Subcutaneous adipose tissue (tissue), 4 donors: ENCODE data around the gene CELF5. TPM values are rescaled to one million over a fixed set of nuclear protein-coding genes. Genes with fewer than 3 reads are reported as not detected.

Source experiments
- total RNA-seq, 4 donors: library from RNA; depleted of rRNA; stranded (reverse); fragments of >200 nt; gene quantifications; one replicate each; pipeline ENCODE4 v1.1.0, GENCODE V29; 2016
- TF ChIP-seq, protein P1 (sequence below): fragments of 450-650 bp; IDR thresholded peaks from one replicate; pipeline ENCODE4 v1.5.1; 2016; ENCODE audit warnings: low read depth, mild to moderate bottlenecking, control low read depth, antibody characterized with exemption, moderate library complexity

CELF5 gene
- total RNA-seq, 4 donors from 2014 or later: not detected

DNA sequence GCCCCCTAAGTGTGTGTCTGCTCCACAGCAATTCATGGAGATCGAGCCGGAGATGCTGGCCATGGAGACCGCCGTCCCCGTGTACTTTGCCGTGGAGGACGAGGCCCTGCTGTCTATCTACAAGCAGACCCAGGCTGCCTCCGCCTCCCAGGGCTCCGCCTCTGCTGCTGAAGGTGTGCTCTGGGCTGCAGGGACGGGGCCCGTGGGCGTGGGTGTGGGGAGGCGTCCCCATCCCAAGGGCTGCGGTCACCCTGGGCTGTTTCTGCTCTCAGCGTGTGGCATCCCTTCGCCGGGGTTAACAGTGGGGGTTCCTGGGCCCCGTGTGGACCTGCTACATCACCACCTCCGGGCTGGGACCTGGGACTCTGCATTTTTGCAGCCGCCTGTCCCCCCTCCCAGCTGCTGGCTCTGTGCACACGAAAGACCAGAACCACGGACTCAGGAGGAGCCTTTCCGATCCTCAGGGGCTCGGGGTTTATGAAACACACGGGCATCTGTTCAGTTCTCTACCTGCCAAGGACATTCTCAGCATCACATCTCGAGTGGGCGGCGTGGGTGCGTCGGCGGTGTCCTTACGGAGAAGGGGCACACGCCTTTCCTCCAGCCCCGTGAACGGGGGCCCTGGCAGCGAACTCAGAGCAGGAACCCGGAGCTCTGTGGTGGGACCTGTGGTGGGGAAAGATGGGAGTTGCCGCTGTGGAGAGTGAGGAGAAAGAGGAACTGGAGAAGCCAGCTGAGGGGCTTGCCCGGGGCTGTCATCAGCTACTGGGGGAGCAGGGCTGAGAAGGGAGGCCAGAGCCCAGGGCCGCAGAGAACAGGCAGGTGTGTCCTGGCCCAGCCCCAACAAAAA lies 31.0 kb upstream of the CELF5 start:
- TF ChIP-seq, protein P1, sequence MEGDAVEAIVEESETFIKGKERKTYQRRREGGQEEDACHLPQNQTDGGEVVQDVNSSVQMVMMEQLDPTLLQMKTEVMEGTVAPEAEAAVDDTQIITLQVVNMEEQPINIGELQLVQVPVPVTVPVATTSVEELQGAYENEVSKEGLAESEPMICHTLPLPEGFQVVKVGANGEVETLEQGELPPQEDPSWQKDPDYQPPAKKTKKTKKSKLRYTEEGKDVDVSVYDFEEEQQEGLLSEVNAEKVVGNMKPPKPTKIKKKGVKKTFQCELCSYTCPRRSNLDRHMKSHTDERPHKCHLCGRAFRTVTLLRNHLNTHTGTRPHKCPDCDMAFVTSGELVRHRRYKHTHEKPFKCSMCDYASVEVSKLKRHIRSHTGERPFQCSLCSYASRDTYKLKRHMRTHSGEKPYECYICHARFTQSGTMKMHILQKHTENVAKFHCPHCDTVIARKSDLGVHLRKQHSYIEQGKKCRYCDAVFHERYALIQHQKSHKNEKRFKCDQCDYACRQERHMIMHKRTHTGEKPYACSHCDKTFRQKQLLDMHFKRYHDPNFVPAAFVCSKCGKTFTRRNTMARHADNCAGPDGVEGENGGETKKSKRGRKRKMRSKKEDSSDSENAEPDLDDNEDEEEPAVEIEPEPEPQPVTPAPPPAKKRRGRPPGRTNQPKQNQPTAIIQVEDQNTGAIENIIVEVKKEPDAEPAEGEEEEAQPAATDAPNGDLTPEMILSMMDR: no peak

DNA sequence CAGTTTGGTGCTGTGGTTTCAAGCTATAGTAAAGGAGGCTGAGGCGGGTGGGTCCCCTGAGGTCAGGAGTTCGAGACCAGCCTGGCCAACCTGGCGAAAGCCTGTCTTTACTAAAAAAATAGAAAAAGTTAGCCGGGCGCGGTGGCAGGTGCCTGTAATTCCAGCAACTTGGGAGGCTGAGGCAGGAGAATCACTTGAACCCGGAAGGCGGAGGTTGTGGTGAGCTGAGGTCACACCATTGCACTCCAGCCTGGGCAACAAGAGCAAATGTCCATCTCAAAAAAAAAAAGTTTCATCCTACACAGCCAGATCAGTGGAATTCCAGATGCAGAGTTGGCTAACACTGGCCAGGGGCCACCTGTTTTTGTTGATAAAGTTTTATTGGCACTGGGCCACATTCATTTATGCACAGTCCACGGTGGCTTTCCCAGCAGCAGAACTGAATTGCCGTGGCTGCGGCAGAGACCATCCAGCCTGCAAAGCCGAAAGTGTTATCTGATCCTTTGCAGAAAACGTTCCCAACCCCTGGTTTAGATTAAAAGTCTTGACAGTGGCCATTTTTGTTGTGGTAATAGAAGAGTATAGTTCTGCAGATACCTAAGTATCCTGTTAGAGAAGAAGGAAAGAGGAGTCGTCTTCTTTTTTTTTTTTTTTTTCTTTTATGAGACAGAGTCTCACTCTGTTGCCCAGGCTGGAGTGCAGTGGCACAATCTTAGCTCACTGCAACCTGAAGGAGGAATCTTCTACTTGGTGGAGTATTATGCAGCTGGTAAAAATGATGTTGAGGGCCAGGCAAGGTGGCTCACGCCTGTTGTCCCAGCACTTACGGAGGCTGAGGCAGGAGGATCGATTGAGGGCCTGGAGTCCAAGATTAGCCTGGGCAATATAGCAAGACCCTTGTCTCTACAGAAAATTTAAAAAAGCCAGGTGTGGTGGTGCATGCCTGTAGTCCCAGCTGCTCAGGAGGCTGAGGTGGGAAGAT lies 30.1 kb upstream of the CELF5 start:
- TF ChIP-seq, protein P1: no peak

DNA sequence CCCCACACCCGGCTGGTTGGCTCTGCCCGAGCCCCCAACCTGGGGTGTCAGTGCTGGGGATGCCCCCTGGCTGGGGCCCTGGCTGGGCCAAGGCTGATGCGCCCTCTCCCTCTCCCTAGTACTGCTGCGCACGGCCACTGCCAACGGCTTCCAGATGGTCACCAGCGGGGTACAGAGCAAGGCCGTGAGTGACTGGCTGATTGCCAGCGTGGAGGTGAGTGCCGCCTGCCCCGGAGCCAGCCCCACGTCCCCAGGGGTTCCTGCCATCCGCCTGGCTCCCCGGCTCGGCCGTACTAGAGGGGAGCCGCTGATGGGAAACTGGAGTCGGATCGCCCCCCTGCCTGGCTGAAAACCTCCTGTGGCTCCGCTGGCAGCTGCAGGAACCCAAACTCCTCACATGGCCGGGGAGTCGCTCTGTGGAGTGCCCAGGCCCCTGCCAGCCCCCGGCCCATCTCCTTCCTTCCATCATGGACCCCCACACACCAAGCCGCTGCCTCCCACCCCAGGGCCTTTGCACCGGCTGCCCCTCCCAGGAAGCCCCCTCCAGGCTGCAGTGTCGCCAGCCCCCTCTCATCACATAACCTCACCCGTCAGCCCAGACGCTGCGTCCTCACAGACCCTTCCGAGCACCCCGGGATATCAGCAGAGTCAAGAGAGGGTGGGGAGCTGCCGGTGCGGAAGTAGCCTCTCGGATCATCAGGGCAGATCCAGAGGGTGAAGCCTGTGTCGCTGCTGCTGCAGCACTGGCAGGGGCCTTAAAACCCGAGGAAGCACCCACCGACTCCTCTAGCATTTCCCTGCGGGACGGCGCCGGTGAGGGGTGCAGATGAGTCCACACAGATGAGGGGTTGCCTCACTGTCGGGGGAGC lies 28.2 kb upstream of the CELF5 start:
- TF ChIP-seq, protein P1: no peak

DNA sequence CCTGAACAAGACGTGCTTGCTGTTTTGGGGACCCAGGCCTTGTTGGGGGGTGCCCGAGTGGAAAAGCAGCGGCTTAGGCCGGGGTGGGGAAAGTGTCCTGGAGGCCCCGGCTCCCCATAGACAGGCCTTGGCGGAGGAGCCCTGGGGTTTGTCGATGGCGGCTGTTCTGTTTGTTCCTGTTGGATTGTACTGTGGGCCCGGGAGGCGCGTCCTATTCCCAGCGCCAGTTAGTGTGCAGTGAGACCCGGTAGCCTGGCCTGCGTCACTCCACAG lies 27.6 kb upstream of the CELF5 start:
- TF ChIP-seq, protein P1: no peak

DNA sequence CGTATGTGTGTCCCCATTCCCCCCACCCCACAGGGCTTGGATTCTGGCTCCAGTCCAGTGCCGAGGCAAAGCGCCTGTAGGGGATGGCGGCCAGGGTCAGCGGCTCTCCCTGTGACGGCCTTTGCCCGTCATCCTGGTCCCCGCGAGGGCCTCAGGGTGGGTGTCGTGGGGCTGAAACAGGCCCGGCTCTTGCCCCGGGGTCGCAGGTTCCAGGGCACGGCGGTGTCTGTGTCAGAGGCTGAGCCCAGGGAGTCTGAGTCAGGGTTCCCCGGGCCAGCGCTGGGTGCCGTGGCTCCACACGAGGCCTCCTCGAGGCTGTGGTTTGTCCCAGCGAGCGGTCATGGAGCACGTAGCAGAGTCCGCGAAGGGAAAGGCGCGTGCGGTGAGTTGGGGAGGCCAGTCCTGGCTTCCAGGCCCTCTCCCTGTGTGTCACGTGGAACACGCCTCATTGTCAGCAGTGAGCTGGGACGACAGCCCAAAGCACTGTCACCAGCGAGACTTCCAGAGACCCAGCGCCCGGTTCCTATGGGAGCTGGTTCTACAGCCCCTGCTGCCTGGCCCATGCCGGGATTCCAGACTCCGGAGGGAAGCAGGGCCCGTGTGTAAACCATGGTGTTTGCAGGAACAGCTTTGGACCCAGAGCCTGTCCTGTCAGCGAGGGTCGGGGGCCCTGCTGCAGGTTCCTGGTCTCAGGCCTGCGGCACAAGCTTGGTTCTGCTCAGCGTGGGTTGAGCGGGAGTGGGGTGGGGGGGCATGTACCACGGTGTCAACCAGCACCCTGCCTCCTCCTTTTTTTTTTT lies 25.4 kb upstream of the CELF5 start:
- TF ChIP-seq, protein P1: no peak

DNA sequence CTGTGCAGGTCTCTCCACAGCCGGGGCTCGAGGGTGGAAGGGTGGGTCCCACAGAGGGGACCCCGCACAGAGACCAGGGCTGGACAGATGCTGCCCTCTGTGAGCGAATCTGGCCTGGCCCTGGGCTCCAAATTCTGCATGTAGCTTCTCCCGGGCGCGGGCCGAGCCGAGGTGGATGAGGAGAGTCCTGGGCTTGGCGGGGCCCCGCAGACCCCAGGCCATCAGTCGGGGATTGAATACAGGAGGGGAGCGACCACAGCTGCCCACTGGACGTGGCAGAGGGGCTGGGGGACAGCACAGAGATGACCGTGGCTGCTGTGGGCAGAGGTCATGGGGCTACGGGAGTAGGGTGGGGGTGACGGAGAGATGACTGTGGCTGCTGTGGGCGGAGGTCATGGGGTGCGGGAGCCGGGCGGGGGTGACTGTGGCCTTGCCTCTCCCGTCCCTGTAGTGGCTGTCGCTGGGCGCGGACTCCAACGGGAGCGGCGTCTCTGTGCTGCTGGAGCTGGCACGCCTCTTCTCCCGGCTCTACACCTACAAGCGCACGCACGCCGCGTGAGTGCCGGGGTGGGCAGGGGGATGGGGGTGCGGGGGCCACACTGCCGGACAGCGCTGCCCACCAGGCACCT lies 23.3 kb upstream of the CELF5 start:
- TF ChIP-seq, protein P1: no peak
